OCI-LY1 (cell line): ENCODE measurements around the gene FDPS.

Experiments
- CTCF ChIP-seq: fragments of 200-600 bp; sonication (generic), shearing (Covaris generic); IDR thresholded peaks from 2 replicates; pipeline ENCODE4 v1.5.1; 2017; ENCODE audit warnings: mild to moderate bottlenecking, antibody characterized with exemption, low read length, moderate library complexity, mixed read lengths
- EZH2 ChIP-seq: fragments of 200-600 bp; sonication (generic), shearing (Covaris generic); IDR thresholded peaks from 2 replicates; pipeline ENCODE4 v1.8.0; 2017; ENCODE audit warnings: borderline replicate concordance, mixed run types, mild to moderate bottlenecking, antibody characterized with exemption, low read length, moderate library complexity, mixed read lengths

DNA sequence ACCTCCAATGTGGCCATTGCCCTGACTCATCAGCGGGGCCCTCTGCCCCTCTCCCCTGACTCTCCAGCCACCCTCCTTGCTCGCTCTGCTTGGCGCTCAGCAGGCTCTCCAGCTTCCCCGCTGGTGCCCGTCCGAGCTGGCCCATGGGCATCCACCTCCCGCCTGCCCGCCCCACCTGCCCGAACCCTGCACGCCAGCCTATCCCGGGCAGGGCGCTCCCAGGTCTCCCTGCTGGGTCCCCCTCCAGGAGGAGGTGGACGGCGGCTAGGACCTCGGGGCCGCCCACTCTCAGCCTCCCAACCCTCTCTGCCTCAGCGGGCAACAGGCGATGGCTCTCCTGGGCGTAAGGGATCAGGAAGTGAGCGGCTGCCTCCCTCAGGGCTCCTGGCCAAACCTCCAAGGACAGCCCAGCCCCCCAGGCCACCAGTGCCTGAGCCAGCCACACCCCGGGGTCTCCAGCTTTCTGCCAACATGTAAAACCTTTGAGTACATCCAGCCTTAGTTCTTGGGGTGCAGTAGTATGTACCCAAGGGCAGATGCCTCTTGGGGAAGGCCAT is 20.6 kb upstream of the FDPS start:
- TF ChIP-seq CTCF = no peak
- TF ChIP-seq EZH2 = no peak
